GM19099 (cell line): ENCODE measurements around the gene SLC1A5.

ENCODE experiments used
- POLR2A ChIP-seq: IDR thresholded peaks from 3 replicates; pipeline ENCODE4 v1.6.1; 2011; ENCODE audit warnings: low read depth; ENCODE audit not compliant: insufficient read length; ENCODE audit errors: extremely low read depth

Gene SLC1A5

DNA sequence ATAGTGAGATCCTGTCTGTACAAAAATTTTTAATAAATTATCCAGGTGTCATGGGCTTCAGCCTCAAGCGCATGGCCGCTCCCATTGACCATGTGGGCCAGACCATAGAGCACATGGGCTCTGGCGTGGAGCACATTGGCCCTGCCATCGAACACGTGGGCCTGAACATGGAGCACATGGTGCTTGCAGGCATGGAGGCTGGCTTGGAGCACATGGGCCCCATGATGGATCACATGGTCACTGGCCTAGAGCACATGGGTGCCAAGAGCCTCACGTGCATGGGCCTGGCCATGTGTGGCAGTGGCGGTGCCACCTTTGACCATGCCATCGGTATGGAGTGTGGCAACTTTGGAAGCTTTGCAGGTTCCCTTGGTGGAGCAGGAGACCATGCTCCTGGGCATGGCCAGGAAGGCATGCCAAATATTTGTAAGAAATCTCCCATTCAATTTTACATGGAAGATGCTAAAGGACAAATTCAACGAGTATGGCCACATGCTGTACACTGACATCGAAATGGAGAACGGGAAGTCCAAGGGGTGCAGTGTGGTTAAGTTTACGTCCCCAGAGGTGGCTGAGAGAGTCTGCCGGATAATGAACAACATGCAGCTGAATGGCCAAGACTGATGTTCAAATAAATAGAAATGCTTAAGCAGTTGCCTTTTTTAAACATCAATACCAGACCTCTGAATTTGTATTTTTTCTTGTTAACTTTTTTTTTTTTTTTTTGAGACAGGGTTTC lies 21.3 kb upstream of the SLC1A5 start:
- TF ChIP-seq POLR2A = no peak

GRCh38 chr19:46806656-46807055 lies 18.3 kb upstream of the SLC1A5 start:
- no peak for TF ChIP-seq POLR2A

DNA sequence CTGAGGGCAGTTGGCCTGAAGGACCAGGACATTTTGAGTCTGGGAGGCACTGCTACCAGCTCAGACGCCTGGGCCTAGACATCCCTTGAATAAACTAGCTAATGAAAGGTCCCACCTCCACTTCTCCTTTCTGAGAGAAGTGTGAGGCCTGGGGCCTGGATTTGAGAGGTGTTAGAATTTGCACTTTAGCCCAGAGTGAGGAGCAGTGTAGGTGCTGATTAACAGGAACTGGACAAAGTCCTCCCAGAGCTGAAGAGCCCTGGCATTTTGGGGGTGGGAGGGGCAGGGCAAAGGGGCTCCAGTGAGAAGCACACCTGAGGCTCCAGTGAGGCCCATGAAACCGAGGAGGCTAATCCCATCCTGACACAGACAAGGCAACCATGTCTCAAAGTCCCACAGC lies 15.2 kb upstream of the SLC1A5 start:
- TF ChIP-seq POLR2A = no peak

- TF ChIP-seq POLR2A = no peak
These were observed 13.8 kb upstream of the SLC1A5 start for GRCh38 chr19:46802152-46802551.

DNA sequence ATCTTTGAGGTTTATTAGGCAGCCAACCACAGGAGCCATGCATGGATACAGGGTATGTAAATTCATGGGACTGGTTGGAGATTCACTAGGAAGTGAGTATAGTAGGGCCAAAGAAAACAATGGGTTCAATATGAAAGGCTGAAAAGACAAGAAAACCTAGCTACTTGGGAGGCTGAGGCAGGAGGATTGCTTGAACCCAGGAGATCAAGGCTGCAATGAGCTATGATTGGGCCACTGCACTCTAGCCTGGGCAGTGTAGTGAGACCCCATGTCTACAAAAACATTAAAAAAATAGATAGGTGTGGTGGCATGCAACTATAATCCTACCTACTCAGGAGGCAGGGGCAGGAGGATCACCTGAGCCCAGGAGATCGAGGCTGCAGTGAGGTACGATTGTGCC lies 10.3 kb upstream of the SLC1A5 start:
- TF ChIP-seq POLR2A = no peak

GRCh38 chr19:46797881-46798280 lies 9.5 kb upstream of the SLC1A5 start:
- TF ChIP-seq POLR2A = no peak

DNA sequence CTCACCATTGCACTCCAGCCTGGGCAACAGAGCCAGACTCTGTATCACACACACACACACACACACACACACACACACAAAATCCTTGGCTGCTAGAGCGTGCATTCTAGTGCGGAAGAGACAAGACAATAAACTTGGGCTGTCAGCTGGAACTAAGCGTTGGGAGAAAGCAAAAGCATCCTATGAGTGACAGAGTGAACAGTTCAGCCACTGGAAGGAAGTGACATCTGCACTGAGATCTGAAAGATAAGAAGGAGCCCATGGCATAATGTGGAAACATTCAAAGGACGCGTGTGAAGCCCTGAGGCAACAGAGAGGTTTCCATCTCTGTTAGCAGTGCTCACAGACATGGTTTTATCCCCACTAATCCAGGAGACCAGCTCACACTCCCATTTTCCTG lies 3.5 kb upstream of the SLC1A5 start:
- TF ChIP-seq POLR2A = no peak

GRCh38 chr19:46789371-46789770 lies 977 bp upstream of the SLC1A5 start:
- no peak for TF ChIP-seq POLR2A

DNA sequence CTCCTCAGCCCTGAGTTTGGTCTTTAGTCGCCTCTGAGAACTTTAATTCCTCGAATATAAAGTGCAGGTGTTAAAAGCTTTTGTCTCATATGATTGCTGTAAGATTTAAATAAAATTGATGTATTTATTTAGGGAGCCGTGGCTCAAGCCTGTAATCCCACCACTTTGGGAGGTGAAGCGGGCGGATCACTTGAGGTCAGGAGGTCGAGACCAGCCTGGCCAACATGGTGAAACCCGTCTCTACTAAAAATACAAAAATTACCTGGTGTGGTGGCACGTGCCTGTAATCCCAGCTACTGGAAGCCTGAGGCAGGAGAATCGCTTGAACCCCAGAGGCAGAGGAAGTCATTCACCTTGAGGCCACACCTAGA lies 559 bp upstream of the SLC1A5 start:
- no peak for TF ChIP-seq POLR2A

GRCh38 chr19:46787331-46788261 lies 798 bp downstream of the SLC1A5 start:
- peak; percentile 19 for TF ChIP-seq POLR2A

- no peak for TF ChIP-seq POLR2A
These were observed 1.4 kb downstream of the SLC1A5 start for GRCh38 chr19:46787040-46787330.

DNA sequence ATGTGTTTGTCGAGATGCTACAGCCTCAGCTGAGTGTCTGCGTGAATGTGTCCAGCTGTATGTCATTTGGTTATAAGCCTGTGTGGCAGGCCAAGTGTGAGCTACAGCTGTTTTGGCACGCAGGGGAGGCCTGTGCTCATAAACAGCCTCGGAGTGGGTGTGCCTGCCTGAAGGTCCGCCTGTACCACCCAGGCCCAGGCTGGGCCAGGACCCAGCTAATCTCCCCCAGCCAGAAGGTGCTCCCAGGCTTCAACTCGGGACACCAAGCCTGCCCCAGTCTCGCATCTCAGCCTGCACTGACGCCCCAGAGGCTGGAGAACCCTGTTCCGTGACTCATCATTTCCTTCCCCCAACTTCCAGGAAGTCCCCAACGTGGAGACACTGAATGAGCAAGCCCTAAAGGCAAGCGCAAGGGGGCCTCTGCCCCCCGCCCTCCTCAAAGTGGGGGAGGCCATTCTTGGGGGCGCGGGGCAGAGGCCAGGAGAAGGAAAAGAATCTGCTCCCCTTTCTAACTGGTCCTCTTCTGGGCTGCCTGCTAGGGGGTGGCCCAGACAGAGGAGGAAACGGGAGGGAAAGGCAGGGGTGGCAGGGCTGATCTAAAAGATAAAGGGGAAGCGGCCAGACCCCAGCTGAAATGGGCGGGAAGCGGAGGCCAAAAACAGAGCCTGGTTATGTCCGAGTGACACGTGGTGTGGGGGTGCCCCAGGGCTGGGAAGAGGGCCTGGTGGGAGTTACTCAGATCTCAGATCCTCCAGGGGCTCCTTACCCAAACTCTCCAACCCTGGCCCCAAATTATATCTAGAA lies 2.0 kb downstream of the SLC1A5 start:
- TF ChIP-seq POLR2A = no peak

GRCh38 chr19:46785980-46786235 lies 2.5 kb downstream of the SLC1A5 start:
- TF ChIP-seq POLR2A = no peak

DNA sequence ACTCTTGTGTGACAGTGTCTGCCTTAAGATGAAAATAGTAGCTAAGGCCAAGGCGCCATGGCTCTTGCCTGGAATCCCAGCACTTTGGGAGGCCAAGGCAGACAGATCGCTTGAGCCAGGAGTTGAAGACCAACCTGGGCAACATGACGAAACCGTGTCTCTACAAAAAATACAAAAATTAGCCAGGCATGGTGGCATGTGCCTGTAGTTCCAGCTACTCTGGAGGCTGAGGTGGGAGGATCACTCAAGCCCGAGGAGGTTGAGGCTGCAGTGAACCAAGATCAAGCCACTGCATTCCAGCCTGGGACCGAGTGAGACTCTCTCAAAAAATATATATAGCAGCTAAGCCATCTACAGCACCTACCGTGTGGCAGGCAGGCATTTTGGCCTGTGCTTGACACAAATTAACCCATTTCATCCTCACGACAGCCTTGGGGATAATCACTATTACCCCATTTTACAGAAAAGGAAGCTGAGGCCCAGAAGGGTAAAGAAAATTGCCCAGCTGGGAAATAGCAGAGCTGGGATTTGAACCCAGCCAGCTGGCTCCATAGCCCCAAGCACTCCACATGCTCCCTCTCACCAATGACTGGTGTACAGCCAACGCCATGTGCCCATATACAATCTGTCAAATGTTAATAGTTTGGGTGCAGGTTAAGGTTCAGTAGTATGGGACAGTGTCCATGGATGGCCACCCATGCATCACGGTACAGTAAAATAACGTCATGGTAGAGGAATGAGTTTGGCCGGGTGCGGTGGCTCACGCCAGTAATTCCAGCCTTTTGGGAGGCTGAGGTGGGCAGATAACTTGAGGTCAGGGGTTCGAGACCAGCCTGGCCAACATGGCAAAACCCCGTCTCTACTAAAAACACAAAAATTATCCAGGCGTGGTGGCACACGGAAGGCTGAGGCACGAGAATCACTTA lies 3.1 kb downstream of the SLC1A5 start:
- no peak for TF ChIP-seq POLR2A
